Measurements from ENCODE around the gene GFER. TPM values are rescaled to one million over a fixed set of nuclear protein-coding genes. Genes with fewer than 3 reads are reported as not detected.

GFER gene
- polyA plus RNA-seq, 1 donor (not counting 4 experiments of a cell fraction or from before 2014, with no cell fraction given), result 12.0 TPM

DNA sequence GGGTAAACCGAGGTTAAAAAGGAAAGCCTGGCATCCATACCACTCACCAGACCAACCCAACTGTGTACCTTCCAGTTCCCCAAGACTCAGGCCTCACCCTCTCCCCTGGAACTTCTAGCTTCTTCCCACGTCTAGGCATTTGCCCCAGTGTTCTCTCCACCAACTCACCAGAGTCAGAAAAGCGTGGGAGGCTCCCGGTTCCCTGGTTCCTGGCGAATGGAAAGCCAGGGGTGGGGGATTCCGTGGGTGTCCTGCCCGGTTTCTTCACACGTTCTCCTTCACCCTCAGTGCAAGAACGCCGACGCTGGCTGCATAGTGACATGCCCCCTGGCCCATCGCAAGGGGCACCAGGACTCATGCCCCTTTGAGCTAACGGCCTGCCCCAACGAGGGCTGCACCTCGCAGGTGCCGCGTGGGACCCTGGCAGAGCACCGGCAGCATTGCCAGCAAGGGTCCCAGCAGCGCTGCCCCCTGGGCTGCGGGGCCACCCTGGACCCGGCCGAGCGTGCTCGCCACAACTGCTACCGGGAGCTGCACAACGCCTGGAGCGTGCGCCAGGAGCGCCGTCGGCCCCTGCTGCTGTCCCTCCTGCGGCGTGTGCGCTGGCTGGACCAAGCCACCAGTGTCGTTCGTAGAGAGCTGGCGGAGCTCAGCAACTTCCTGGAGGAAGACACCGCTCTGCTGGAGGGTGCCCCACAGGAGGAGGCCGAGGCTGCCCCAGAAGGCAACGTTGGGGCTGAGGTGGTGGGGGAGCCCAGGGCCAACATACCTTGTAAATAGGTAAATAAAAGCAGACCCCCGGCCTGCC, 15.6 kb upstream of the GFER start:
- peaks cover 6% of the 10 kb centered on the region for H4K20me1 ChIP-seq (ENCODE audit: control insufficient read depth, extremely low read depth, insufficient read depth, low read length)
- H2AFZ ChIP-seq (ENCODE audit: control insufficient read depth, low read length), result no peak overlapping the region
- H3K36me3 ChIP-seq (ENCODE audit: control insufficient read depth in 2 of 2, extremely low read depth in 1 of 2, insufficient read depth in 2 of 2, low read length in 2 of 2), result peaks cover 7 to 11% of the 10 kb centered on the region in 2 experiments
- peaks cover 47% of the 10 kb centered on the region for H3K79me2 ChIP-seq (ENCODE audit: control insufficient read depth, insufficient read depth, low read length)
- H3K9ac ChIP-seq (ENCODE audit: control insufficient read depth, extremely low read depth, insufficient read depth, low read length), result no peak overlapping the region
- FAIRE-seq (no peak), DNase-seq (ENCODE audit: low read depth, low spot score) (no peak)
- dilution Hi-C loops (cut with MboI; ENCODE audit: extremely low pct_ligation_motif_present, low sequenced_read_pairs), result no loop called here
- H3K4me3 ChIP-seq (ENCODE audit: control insufficient read depth in 2 of 3, extremely low read depth in 1 of 3, insufficient read depth in 2 of 3, low read depth in 1 of 3, low read length in 3 of 3), result no peak overlapping the region
- H3K27ac ChIP-seq (ENCODE audit: control insufficient read depth, insufficient read depth, low read length), result no peak overlapping the region
- no peak overlapping the region for H3K4me2 ChIP-seq (ENCODE audit: control insufficient read depth, extremely low read depth, insufficient read depth, low read depth, low read length)
- no peaks in the 10 kb centered on the region for H3K9me1 ChIP-seq (ENCODE audit: control insufficient read depth, extremely low read depth, insufficient read depth, low read length)
- H3K4me1 ChIP-seq (ENCODE audit: control insufficient read depth, extremely low read depth, insufficient read depth, low read length), result peaks cover 21% of the 10 kb centered on the region
- no peak for TF ChIP-seq EZH2 (IDR thresholded peaks at IDR 0.05; ENCODE audit: low read length)
- TF ChIP-seq, protein P1, sequence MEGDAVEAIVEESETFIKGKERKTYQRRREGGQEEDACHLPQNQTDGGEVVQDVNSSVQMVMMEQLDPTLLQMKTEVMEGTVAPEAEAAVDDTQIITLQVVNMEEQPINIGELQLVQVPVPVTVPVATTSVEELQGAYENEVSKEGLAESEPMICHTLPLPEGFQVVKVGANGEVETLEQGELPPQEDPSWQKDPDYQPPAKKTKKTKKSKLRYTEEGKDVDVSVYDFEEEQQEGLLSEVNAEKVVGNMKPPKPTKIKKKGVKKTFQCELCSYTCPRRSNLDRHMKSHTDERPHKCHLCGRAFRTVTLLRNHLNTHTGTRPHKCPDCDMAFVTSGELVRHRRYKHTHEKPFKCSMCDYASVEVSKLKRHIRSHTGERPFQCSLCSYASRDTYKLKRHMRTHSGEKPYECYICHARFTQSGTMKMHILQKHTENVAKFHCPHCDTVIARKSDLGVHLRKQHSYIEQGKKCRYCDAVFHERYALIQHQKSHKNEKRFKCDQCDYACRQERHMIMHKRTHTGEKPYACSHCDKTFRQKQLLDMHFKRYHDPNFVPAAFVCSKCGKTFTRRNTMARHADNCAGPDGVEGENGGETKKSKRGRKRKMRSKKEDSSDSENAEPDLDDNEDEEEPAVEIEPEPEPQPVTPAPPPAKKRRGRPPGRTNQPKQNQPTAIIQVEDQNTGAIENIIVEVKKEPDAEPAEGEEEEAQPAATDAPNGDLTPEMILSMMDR (optimal IDR thresholded peaks at IDR 0.05 in 1 of 3, IDR thresholded peaks at IDR 0.05 in 1 of 3, conservative IDR thresholded peaks at IDR 0.05 in 1 of 3; ENCODE audit: extremely low read depth in 1 of 3, insufficient read depth in 2 of 3, low read length in 3 of 3), result no peak
- no peaks in the 10 kb centered on the region for H3K27me3 ChIP-seq (ENCODE audit: control insufficient read depth, extremely low read depth, insufficient read depth, low read length)
- H3K9me3 ChIP-seq (ENCODE audit: control insufficient read depth, low read depth, low read length), result no peaks in the 10 kb centered on the region

- H3K9me3 ChIP-seq (ENCODE audit: control insufficient read depth, low read depth, low read length), result no peaks in the 10 kb centered on the region
- peak within 1 kb of the TSS; percentile 84 for H3K27ac ChIP-seq (ENCODE audit: control insufficient read depth, insufficient read depth, low read length)
- H3K9ac ChIP-seq (ENCODE audit: control insufficient read depth, extremely low read depth, insufficient read depth, low read length), result peak within 1 kb of the TSS; percentile 89
- H4K20me1 ChIP-seq (ENCODE audit: control insufficient read depth, extremely low read depth, insufficient read depth, low read length), result no peaks in the 10 kb centered on the region
- DNase-seq (ENCODE audit: low read depth, low spot score), result no peak
- H3K79me2 ChIP-seq (ENCODE audit: control insufficient read depth, insufficient read depth, low read length), result peaks cover 32% of the 10 kb centered on the region
- no peaks in the 10 kb centered on the region for H3K9me1 ChIP-seq (ENCODE audit: control insufficient read depth, extremely low read depth, insufficient read depth, low read length)
- H3K4me3 ChIP-seq (ENCODE audit: control insufficient read depth in 2 of 3, extremely low read depth in 1 of 3, insufficient read depth in 2 of 3, low read depth in 1 of 3, low read length in 3 of 3), result peak within 1 kb of the TSS; percentile 92 to 100 (median 93)
- FAIRE-seq, result peak; percentile 62
- H3K36me3 ChIP-seq (ENCODE audit: control insufficient read depth in 2 of 2, extremely low read depth in 1 of 2, insufficient read depth in 2 of 2, low read length in 2 of 2), result peaks cover 0 to 21% of the 10 kb centered on the region in 2 experiments
- dilution Hi-C loops (cut with MboI; ENCODE audit: extremely low pct_ligation_motif_present, low sequenced_read_pairs), result no loop called here
- peak within 1 kb of the TSS; percentile 82 for H2AFZ ChIP-seq (ENCODE audit: control insufficient read depth, low read length)
- H3K4me2 ChIP-seq (ENCODE audit: control insufficient read depth, extremely low read depth, insufficient read depth, low read depth, low read length), result peak within 1 kb of the TSS; percentile 95
- TF ChIP-seq, protein P1 (optimal IDR thresholded peaks at IDR 0.05 in 1 of 3, IDR thresholded peaks at IDR 0.05 in 1 of 3, conservative IDR thresholded peaks at IDR 0.05 in 1 of 3; ENCODE audit: extremely low read depth in 1 of 3, insufficient read depth in 2 of 3, low read length in 3 of 3), result no peak
- no peak for TF ChIP-seq EZH2 (IDR thresholded peaks at IDR 0.05; ENCODE audit: low read length)
- H3K27me3 ChIP-seq (ENCODE audit: control insufficient read depth, extremely low read depth, insufficient read depth, low read length), result no peaks in the 10 kb centered on the region
- H3K4me1 ChIP-seq (ENCODE audit: control insufficient read depth, extremely low read depth, insufficient read depth, low read length), result peaks cover 13% of the 10 kb centered on the region
Observed at GRCh38 chr16:1971796-1972489, 12.1 kb upstream of the GFER start, which contains the start of gene TBL3. Gene TBL3, plus strand, starts transcription at chr16:1972053. Its CDS starts 112 bp downstream, at chr16:1972165.

All from keratinocyte (primary cell).